ENCODE results near the gene IGF1.

Gene IGF1

DNA sequence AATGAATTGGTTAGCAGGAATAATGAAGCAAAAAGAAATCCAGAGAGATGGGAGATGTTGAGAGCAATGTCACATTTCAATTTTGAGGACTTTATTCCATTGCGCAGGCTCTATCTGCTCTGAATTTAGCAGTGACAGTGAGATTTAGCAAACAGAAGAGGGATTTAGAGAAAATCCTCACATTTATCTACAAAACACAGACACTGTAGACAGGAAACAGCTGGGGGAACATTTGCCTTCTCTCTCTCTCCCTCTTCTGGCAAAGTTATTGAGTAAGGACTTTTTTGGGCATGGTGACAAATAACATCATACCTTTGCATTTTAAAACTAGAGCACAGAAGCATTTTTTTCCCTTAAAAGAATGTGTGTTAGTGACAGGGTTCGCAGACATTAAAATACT, at the start of gene IGF1:
TSS of gene IGF1 (minus strand) at position 158 of the 400 bp plus-strand sequence. CDS start 182 bp downstream, outside the sequence.
- no peak within 1 kb of the TSS for H3K4me3 ChIP-seq
- no peaks in the 10 kb centered on the region for H3K36me3 ChIP-seq (replicated peaks)
- H3K27me3 ChIP-seq (ENCODE audit: low read depth), result peaks cover 15% of the 10 kb centered on the region
- H3K4me1 ChIP-seq, result no peaks in the 10 kb centered on the region
- DNase-seq (ENCODE audit: low spot score in 2 of 2), result no peak
- H3K9me3 ChIP-seq, result no peaks in the 10 kb centered on the region
- in situ Hi-C loops (cut with MboI; ENCODE audit: low sequenced_read_pairs), result loop anchor here (25.0 kb wide), 1 partner anchor 543 kb away; no protein-coding TSS in a partner anchor

DNA sequence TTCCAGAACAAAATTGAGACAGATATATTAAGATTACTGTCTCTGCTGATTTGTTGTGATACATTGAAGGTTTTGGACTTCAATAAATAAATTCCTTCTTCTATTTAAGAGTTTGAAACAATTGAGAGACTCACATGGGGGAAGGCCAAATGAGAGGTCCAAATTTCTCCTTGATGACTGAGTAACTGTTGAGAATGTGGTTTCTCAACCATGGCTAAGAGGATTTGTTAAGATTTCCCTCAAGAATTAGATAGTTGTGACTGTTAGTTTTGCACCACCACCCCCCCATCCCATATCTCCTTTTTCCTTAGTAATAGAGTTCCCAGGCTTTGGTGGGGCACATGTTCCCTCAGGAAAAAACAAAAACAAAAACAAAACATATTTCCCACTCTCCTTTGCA, 47.7 kb upstream of the IGF1 start:
- no peak for DNase-seq (ENCODE audit: low spot score in 2 of 2)
- Histone ChIP-seq H3K4me3 (no peak overlapping the region), H3K27me3 (ENCODE audit: low read depth) (no peaks in the 10 kb centered on the region), H3K4me1 (no peaks in the 10 kb centered on the region), H3K9me3 (no peaks in the 10 kb centered on the region), H3K36me3 (replicated peaks) (no peaks in the 10 kb centered on the region)
- in situ Hi-C loops (cut with MboI; ENCODE audit: low sequenced_read_pairs), result no loop called here

DNA sequence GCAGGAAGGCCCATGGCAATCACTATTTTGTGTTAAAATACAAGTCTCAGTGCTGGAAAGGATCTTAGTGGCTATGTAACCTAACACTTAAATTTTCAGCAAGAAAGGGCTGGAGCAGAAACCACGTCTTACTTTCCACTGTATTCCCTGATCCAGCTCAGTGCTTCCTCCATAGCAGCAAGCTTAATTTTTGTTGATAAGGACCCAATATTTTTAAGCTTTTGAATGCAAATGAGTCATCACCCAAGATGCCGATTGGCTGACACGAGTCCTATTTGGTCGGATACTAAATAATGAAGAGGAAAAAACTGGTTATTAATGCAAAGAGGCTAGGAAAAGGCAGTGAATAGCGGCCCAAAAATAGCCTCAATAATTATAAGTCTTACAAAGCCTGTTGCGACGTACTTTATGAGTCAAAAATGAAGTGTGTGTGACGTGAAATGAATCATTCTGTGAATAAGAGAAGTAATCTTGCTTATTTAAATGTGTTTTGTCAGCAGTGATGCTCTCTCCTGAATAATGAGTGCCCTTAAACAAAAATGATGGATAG, 46.9 kb upstream of the IGF1 start:
- DNase-seq (ENCODE audit: low spot score in 2 of 2), result no peak
- no peaks in the 10 kb centered on the region for H3K36me3 ChIP-seq (replicated peaks)
- H3K4me1 ChIP-seq, result no peaks in the 10 kb centered on the region
- H3K9me3 ChIP-seq, result no peaks in the 10 kb centered on the region
- no peak overlapping the region for H3K4me3 ChIP-seq
- no peaks in the 10 kb centered on the region for H3K27me3 ChIP-seq (ENCODE audit: low read depth)
- in situ Hi-C loops (cut with MboI; ENCODE audit: low sequenced_read_pairs), result no loop called here

DNA sequence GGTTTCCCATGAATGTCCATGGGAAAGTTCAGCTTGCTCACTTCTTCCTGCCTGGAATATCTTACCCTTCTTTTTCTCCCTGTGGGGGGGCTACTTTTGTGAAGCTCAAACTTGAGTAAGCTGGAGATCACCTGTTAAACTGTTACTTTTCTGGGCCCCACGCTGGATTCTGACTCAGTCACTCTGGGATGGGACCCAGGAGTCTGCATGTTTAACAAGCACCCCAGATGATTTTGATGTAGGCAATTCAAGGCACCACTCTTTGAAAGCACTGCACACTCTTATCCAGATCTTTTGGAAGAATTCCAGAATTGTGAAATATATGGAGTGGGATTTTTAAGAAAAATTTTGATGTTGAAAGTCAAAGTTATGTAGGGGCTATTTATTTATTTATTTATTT, 46.3 kb upstream of the IGF1 start:
- in situ Hi-C loops (cut with MboI; ENCODE audit: low sequenced_read_pairs), result no loop called here
- Histone ChIP-seq H3K4me1 (no peaks in the 10 kb centered on the region), H3K4me3 (no peak overlapping the region)

DNA sequence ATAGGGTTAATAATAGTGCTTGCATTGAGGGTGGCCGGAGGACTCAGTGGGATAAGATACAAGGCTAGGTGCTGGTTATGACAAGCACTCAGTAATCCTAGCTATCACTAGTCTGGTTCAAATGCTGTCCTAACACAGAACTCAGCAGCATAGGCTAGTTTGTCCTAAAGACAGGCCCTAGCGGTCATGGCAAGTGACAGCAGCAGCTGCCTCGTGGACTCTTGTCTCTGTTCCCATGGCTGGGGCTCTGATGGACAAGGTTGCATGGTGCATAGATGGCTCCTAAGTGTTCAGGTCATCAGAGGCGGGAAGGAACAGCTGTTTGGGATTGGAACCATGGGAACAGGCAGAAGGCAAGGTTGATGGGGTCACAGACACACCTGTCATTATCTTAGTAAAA, 42.4 kb upstream of the IGF1 start:
- Histone ChIP-seq H3K36me3 (replicated peaks) (no peaks in the 10 kb centered on the region), H3K4me3 (no peak overlapping the region), H3K27me3 (ENCODE audit: low read depth) (no peaks in the 10 kb centered on the region), H3K9me3 (no peaks in the 10 kb centered on the region), H3K4me1 (no peaks in the 10 kb centered on the region)
- in situ Hi-C loops (cut with MboI; ENCODE audit: low sequenced_read_pairs), result no loop called here
- no peak for DNase-seq (ENCODE audit: low spot score in 2 of 2)

More for the DNA sequence above, 46.3 kb upstream of the IGF1 start:
- Histone ChIP-seq H3K36me3 (replicated peaks) (no peaks in the 10 kb centered on the region), H3K27me3 (ENCODE audit: low read depth) (no peaks in the 10 kb centered on the region), H3K9me3 (no peaks in the 10 kb centered on the region)
- no peak for DNase-seq (ENCODE audit: low spot score in 2 of 2)

DNA sequence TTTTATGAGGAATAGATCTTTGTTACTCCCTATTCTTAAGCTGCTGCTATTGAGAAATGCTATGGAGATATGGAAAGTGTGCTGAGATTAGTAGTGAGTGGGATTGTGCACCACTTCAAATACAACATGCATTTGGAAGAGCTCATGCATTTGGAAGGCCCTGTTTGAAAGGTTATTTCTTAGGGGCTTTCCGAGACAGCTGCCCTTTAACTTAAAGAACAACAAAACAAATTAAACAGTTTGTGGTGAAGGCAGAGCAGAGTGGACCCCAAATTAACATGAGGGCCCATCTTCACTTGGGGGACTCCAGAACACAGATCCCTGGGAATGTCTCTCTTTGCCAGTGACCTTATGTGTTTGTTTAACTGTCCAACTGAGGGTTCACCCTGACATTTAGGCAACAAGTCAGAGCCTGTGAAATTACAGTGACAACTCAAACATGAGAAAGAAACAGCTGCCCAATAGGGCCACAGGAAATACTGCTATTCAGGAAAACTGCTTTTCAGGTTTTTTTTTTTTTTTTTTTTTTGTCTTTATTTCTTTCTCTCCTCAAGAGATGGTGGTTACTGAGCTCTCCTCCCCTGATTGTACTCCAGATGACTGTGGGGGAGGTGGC, 41.4 kb upstream of the IGF1 start:
- DNase-seq (ENCODE audit: low spot score in 2 of 2), result no peak
- H3K27me3 ChIP-seq (ENCODE audit: low read depth), result no peaks in the 10 kb centered on the region
- no peak overlapping the region for H3K4me3 ChIP-seq
- H3K9me3 ChIP-seq, result no peaks in the 10 kb centered on the region
- no peaks in the 10 kb centered on the region for H3K4me1 ChIP-seq
- in situ Hi-C loops (cut with MboI; ENCODE audit: low sequenced_read_pairs), result no loop called here
- H3K36me3 ChIP-seq (replicated peaks), result no peaks in the 10 kb centered on the region

DNA sequence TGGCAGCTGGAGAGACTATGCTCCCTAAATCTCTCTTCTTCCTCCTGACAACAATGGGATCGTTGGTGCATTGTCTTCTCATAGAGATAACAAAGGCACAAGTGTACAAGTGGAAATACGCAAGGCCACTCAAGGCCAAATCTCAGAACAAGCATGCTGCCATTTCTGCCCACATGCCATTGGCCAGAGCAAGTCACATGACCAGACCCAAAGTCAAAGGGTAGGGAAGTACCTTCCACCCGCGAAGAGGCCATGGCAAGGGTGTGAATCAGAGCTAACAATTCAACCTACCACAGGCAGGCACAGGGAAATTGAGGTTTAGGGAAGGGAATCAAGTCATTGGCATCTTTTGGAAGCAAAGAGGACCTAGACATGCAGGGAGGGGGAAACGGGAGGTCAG, 38.5 kb upstream of the IGF1 start:
- Histone ChIP-seq H3K27me3 (ENCODE audit: low read depth) (no peaks in the 10 kb centered on the region), H3K4me3 (no peak overlapping the region), H3K36me3 (replicated peaks) (no peaks in the 10 kb centered on the region), H3K4me1 (no peaks in the 10 kb centered on the region), H3K9me3 (no peaks in the 10 kb centered on the region)
- no peak for DNase-seq (ENCODE audit: low spot score in 2 of 2)
- in situ Hi-C loops (cut with MboI; ENCODE audit: low sequenced_read_pairs), result no loop called here

DNA sequence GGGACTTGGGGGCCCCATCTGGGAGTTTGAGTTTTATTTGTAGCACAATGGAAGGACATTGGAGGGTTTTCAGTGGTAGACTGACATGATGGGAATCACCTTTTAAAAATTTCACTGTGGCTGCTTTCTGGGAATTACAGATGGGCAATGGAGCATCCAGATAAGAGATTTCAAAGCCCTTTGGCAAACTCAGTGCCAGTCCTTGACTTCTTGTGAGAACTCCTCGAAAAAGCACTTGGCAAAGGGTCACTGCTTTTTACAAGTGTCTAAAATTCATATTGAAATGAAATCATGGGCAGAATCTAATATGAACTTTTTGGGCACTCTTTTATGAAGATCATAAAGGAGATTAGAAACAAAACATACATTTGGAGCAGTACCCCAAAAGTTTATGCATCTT, 34.3 kb upstream of the IGF1 start:
- no peaks in the 10 kb centered on the region for H3K9me3 ChIP-seq
- no peak overlapping the region for H3K4me3 ChIP-seq
- H3K4me1 ChIP-seq, result no peaks in the 10 kb centered on the region
- H3K36me3 ChIP-seq (replicated peaks), result no peaks in the 10 kb centered on the region
- no peak for DNase-seq (ENCODE audit: low spot score in 2 of 2)
- no peaks in the 10 kb centered on the region for H3K27me3 ChIP-seq (ENCODE audit: low read depth)
- in situ Hi-C loops (cut with MboI; ENCODE audit: low sequenced_read_pairs), result no loop called here

DNA sequence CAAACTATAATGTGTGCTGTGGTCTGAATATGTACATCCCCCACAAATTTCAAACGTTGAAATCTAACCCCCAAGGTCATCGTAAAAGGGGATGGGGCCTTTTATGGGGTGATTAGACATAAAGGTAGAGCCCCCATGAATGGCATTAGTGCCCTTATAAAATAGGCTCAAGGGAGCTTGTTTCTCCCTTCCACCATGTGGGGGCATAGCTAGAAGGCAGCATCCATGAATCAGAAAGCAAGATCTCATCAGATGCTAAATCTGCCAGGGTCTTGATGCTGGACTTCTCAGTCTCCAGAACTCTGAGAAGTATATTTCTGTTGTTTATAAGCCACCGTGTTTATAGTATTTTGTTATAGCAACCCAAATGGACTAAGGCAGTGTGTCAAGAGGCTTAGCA, 33.4 kb upstream of the IGF1 start:
- Histone ChIP-seq H3K4me3 (no peak overlapping the region), H3K4me1 (no peaks in the 10 kb centered on the region), H3K27me3 (ENCODE audit: low read depth) (no peaks in the 10 kb centered on the region), H3K9me3 (no peaks in the 10 kb centered on the region), H3K36me3 (replicated peaks) (no peaks in the 10 kb centered on the region)
- in situ Hi-C loops (cut with MboI; ENCODE audit: low sequenced_read_pairs), result no loop called here
- no peak for DNase-seq (ENCODE audit: low spot score in 2 of 2)

DNA sequence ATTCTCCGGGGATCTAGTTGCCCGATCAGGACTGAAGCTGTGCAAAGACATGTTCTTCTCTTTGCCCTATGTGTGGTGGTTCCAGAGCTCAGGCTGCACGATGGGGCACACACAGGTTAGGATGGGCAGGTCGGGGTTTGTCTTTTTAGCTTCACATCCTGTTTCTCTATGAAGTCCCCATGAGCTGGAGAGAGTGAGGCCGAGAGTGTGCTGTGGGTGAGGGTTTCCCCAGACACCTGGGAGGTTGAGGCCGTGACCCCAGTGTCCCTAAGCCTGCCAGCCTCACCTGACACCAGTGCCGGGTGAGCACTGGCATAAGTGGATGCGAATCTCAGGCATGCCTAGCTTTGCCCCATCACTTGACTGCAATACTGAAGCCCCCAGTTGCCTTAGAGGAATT, 32.9 kb upstream of the IGF1 start:
- DNase-seq (ENCODE audit: low spot score in 2 of 2), result no peak
- no peaks in the 10 kb centered on the region for H3K9me3 ChIP-seq
- no peak overlapping the region for H3K4me3 ChIP-seq
- no peaks in the 10 kb centered on the region for H3K4me1 ChIP-seq
- no peaks in the 10 kb centered on the region for H3K27me3 ChIP-seq (ENCODE audit: low read depth)
- no peaks in the 10 kb centered on the region for H3K36me3 ChIP-seq (replicated peaks)
- in situ Hi-C loops (cut with MboI; ENCODE audit: low sequenced_read_pairs), result no loop called here

DNA sequence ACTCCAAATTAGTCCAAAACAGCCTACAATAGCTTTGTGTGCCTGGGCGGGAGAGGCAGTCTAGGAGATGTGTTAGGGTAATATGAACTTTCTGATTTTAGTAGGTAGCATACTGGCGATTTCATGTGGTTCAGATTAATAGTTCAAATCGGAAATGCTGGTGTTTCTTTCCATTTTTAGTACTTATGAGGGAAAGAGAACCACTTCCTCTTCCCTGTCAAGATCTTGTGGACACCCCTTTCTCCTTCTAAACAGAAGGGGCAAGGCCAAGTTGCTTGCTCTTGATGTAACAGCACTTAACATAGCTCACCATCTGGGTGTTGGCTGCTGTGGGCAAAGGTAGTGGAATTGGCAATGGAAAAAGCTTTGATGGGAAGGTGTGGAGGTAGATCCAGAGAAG, 32.2 kb upstream of the IGF1 start:
- no peaks in the 10 kb centered on the region for H3K27me3 ChIP-seq (ENCODE audit: low read depth)
- H3K4me1 ChIP-seq, result no peaks in the 10 kb centered on the region
- no peak overlapping the region for H3K4me3 ChIP-seq
- H3K9me3 ChIP-seq, result no peaks in the 10 kb centered on the region
- no peaks in the 10 kb centered on the region for H3K36me3 ChIP-seq (replicated peaks)
- no peak for DNase-seq (ENCODE audit: low spot score in 2 of 2)
- in situ Hi-C loops (cut with MboI; ENCODE audit: low sequenced_read_pairs), result no loop called here

DNA sequence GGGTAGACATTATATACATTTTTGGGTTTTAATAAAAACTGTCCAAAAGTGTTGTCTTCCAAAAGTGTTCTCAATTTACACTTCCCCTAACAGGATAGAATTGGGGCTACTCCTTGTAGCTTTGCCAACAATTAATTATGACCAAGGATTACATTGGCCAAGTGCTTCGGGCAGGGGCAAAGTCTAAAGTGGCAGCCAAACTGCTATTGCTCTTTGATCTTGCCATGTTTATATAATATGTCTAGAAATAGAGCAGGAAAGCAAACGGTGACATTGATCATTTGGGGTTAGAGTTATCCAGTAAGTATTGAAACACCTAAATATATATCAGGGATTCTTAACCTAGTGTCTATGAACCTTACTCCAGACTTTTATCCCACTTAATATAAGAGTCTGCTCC, 31.2 kb upstream of the IGF1 start:
- H3K27me3 ChIP-seq (ENCODE audit: low read depth), result no peaks in the 10 kb centered on the region
- no peaks in the 10 kb centered on the region for H3K9me3 ChIP-seq
- H3K36me3 ChIP-seq (replicated peaks), result no peaks in the 10 kb centered on the region
- H3K4me1 ChIP-seq, result no peaks in the 10 kb centered on the region
- in situ Hi-C loops (cut with MboI; ENCODE audit: low sequenced_read_pairs), result no loop called here
- no peak for DNase-seq (ENCODE audit: low spot score in 2 of 2)
- no peak overlapping the region for H3K4me3 ChIP-seq

DNA sequence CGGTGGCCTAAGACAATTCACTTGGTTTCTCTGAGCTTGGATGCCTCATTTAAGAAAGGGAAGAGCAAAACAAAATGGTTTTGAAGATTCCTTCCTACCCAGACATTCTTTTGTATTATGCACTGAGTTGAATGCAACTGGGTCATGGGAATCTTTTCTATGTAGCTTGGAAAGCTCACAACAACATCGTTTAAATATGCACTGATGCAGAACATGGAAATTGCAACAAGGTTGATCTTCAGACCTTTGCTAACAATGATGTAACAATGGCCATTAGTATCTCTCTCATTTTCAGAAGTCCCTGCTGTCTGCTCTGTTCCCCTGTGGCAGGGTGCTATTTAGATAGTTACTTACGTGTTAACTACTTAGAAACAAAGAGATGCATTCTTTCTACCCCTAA, 30.1 kb upstream of the IGF1 start:
- DNase-seq (ENCODE audit: low spot score in 2 of 2), result no peak

DNA sequence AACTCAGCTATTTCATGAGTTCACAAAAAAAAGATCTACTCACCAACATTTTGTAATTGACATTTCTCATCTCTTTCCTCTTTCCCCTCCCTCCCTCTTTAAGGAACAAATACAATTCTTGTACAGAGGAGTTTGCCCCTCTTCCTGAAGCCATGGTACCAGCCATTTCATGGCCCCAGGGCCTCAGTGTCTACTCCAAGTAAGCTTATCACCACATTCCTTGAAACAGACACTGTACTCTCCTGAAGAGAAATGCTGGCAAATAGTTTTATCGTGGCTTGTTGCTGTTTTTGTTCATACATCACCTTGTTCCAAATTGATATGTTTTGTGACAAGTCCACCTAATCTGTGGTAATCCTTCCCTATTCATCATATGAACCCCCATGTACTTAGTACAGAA, 29.7 kb upstream of the IGF1 start:
- H3K4me1 ChIP-seq, result no peaks in the 10 kb centered on the region
- in situ Hi-C loops (cut with MboI; ENCODE audit: low sequenced_read_pairs), result no loop called here
- no peaks in the 10 kb centered on the region for H3K9me3 ChIP-seq
- no peak for DNase-seq (ENCODE audit: low spot score in 2 of 2)
- no peaks in the 10 kb centered on the region for H3K27me3 ChIP-seq (ENCODE audit: low read depth)
- H3K4me3 ChIP-seq, result no peak overlapping the region
- H3K36me3 ChIP-seq (replicated peaks), result no peaks in the 10 kb centered on the region

More for the DNA sequence above, 30.1 kb upstream of the IGF1 start:
- H3K9me3 ChIP-seq, result no peaks in the 10 kb centered on the region
- H3K4me1 ChIP-seq, result no peaks in the 10 kb centered on the region
- no peaks in the 10 kb centered on the region for H3K27me3 ChIP-seq (ENCODE audit: low read depth)
- H3K4me3 ChIP-seq, result no peak overlapping the region
- no peaks in the 10 kb centered on the region for H3K36me3 ChIP-seq (replicated peaks)
- in situ Hi-C loops (cut with MboI; ENCODE audit: low sequenced_read_pairs), result no loop called here

DNA sequence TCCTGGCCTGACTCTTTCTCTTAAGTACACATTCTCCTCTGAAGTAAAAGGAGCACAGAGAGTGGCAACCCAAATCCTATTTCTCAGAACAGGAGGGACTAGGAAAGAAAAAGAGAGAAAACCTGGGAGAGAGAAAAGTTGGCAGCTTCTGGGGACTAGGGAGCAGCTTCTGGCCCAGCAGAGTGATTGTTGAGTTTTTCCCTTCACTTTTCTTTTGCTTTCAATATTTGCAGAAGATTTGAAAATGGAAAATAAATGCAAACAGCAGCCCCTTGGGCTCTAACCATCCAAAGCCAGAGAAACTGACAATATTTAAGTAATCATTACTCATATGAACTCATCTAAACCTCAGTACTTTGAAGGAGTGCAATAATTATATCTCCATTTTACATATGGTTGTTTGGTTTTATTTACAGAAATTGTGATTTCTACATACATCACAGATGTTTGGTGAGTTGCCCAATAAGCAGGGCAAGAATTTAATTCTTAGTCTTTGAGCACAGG, 28.8 kb upstream of the IGF1 start:
- Histone ChIP-seq H3K4me3 (no peak overlapping the region), H3K4me1 (no peaks in the 10 kb centered on the region), H3K9me3 (no peaks in the 10 kb centered on the region), H3K27me3 (ENCODE audit: low read depth) (no peaks in the 10 kb centered on the region), H3K36me3 (replicated peaks) (no peaks in the 10 kb centered on the region)
- no peak for DNase-seq (ENCODE audit: low spot score in 2 of 2)
- in situ Hi-C loops (cut with MboI; ENCODE audit: low sequenced_read_pairs), result no loop called here

Measured in HAP-1 (cell line).